Effector memory CD4-positive, alpha-beta T cell (primary cell): ENCODE data around the gene USE1.

Experiments used
- DNase-seq, 3 donors: peaks; one replicate each; pipeline ENCODE4 v3.0.0-alpha.2; 2020
- H3K27ac ChIP-seq: 2 replicates; pipeline ENCODE4 v1.7.0; 2013; ENCODE audit warnings: mild to moderate bottlenecking, low read length, moderate library complexity; ENCODE audit not compliant: insufficient read depth, poor library complexity, severe bottlenecking
- H3K27me3 ChIP-seq: replicated peaks from 2 replicates; pipeline ENCODE4 v1.7.0; 2013; ENCODE audit warnings: mild to moderate bottlenecking, low read length; ENCODE audit not compliant: insufficient read depth, control insufficient read depth, poor library complexity, severe bottlenecking
- H3K36me3 ChIP-seq: 2 replicates; pipeline ENCODE4 v1.7.0; 2013; ENCODE audit warnings: mild to moderate bottlenecking, low read length, moderate library complexity; ENCODE audit not compliant: control insufficient read depth, insufficient read depth
- H3K4me1 ChIP-seq: 2 replicates; pipeline ENCODE4 v1.7.0; 2013; ENCODE audit warnings: low read length, mild to moderate bottlenecking; ENCODE audit not compliant: control insufficient read depth, insufficient read depth, poor library complexity, severe bottlenecking
- H3K4me3 ChIP-seq: 2 replicates; pipeline ENCODE4 v1.7.0; 2013; ENCODE audit warnings: low read length, low read depth, mild to moderate bottlenecking; ENCODE audit not compliant: insufficient read depth, poor library complexity, severe bottlenecking
- H3K9me3 ChIP-seq: 2 replicates; pipeline ENCODE4 v1.7.0; 2013; ENCODE audit warnings: mild to moderate bottlenecking, low read length, moderate library complexity; ENCODE audit not compliant: control insufficient read depth

Gene USE1

DNA sequence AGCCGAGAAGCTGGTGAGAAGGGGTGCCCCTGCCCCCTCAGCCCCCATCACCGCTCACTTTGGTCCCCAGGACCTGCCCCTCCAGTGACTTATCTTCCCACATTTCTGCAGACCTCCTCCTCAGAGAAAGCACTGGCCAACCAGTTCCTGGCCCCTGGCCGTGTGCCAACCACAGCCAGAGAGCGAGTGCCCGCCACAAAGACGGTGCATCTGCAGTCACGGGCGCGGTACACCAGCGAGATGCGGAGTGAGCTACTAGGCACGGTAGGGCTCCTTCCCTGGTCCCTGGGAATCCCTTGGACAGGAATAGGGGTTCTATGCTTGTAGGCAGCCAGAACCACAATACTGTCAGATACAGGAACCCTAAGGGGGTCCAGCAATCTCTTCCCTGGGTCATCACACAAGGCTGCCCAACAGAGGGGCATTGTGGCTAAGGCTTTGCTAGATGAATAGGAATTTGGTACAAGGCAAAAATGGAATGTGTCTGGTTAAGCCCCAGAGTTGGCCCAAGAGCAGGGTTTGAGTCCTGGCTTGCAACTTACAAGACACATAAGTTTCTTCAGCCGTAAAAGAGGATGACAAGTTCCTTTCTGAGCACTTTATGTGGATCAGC is 1.0 kb downstream of the USE1 start:
- no peaks in the 10 kb centered on the region for H3K27me3 ChIP-seq
- no peaks in the 10 kb centered on the region for H3K9me3 ChIP-seq
- DNase-seq = no peak
- H3K4me1 ChIP-seq = peaks cover 6% of the 10 kb centered on the region
- peak overlapping the region; percentile 82 for H3K27ac ChIP-seq
- H3K4me3 ChIP-seq = no peak overlapping the region
- H3K36me3 ChIP-seq = peaks cover 24% of the 10 kb centered on the region

GRCh38 chr19:17219286-17219685 is 4.1 kb downstream of the USE1 start:
- Histone ChIP-seq H3K4me1 (peaks cover 6% of the 10 kb centered on the region), H3K4me3 (no peak overlapping the region), H3K36me3 (peaks cover 13% of the 10 kb centered on the region), H3K9me3 (no peaks in the 10 kb centered on the region), H3K27ac (no peak overlapping the region), H3K27me3 (no peaks in the 10 kb centered on the region)
- DNase-seq = no peak

DNA sequence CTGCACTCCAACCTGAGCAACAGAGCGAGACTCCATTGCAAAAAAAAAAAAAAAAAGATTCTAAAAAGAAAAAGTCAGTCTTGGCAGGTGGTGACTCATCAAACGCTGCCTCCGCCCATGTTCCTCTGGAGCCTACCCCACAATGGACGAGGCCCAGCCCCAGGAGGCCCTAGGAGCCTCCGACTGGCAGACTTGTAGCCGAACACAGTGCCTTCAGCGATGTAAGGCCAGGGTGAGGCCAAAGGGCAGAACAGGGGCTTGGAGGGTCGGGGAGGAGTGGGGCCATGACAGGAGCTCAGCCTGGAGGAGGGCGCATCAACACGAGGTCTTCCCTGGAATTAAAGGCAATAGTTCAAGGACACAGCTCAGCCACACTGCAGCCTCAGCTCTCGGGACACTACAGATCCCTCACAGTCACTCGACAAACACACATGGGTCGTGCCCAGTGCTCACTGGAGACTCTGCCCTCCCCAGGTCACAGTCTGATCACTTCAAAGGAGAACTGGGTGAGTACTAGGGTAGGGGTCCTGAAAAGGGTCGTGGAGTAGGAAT is 5.1 kb downstream of the USE1 start:
- Histone ChIP-seq H3K9me3 (no peaks in the 10 kb centered on the region), H3K4me1 (no peaks in the 10 kb centered on the region), H3K4me3 (no peak overlapping the region), H3K27me3 (no peaks in the 10 kb centered on the region), H3K36me3 (peaks cover 13% of the 10 kb centered on the region), H3K27ac (no peak overlapping the region)
- no peak for DNase-seq

DNA sequence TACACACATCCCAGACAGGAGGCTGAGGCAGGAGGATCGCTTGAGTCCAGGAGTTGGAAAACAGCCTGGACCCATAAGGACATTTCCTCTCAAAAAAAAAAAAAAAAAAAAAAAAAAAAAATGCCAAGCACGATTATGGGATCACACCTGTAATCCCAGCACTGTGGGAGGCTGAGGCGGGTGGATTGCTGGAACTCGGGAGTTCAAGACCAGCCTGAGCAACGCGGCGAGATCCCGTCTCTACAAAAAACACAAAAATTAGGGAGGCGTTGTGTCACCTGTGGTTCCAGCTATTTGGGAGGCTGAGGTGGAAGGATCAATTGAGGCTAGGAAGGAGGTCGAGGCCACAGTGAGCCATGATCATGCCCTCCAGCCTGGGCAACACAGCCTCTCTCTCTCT is 9.9 kb downstream of the USE1 start:
- Histone ChIP-seq H3K9me3 (no peaks in the 10 kb centered on the region), H3K36me3 (no peaks in the 10 kb centered on the region), H3K4me1 (peaks cover 9% of the 10 kb centered on the region), H3K27ac (no peak overlapping the region), H3K27me3 (no peaks in the 10 kb centered on the region), H3K4me3 (no peak overlapping the region)
- no peak for DNase-seq

DNA sequence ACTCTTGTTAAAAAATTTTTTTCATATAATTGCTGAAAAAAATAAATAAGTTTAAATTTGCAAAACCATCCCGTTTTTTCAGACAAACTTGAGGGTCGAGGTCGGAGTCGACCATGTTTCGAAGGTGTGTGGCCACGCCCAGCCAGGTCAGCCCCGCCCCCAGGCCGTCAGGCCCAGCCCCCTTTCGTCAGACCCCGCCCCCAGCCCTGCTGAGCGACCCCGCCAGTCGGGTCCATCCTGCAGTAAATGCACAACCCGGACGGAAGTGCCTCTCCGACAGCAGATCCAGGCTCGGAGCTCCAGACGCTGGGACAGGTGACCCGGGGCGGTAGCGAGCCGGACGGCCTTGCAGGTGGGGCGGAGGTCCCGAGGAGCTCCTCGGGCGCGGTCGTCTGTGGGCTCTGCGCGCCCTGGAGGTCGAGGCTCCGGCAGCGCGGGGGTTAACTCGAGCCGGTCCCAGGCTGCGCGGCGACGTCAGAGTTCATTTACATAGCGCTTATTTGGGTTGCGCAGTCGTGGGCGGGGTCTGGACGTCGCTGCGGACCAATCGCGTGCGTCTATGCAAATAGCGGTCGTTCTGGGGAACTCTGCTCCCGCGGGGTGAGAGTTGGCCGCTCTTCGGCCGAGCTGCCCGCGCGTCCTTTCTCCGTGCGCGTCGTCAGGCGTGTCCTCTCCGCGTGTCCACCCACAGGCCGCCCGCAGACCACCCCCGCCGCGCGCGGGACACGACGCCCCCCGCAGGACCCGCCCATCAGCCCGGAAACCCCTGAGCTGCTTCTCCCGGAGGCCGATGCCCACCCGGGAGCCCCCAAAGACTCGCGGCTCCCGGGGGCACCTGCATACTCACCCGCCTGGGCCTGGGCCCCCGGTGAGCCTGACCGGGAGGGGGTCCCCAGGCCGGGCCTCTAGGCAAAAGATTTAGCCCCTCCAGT is 11.1 kb downstream of the USE1 start, which contains the start of gene OCEL1:
Gene OCEL1 (plus strand): TSS at position 225 of the 932 bp plus-strand sequence. CDS start 22 bp downstream, at position 247.
- Histone ChIP-seq H3K4me3 (peak within 1 kb of the TSS; percentile 77), H3K27me3 (no peaks in the 10 kb centered on the region), H3K9me3 (no peaks in the 10 kb centered on the region), H3K27ac (peak within 1 kb of the TSS; percentile 65), H3K36me3 (no peaks in the 10 kb centered on the region), H3K4me1 (peaks cover 9% of the 10 kb centered on the region)
- peak; percentile 92 to 95 (median 93) for DNase-seq

- Histone ChIP-seq H3K36me3 (no peaks in the 10 kb centered on the region), H3K27ac (no peak overlapping the region), H3K4me1 (peaks cover 9% of the 10 kb centered on the region), H3K9me3 (no peaks in the 10 kb centered on the region), H3K4me3 (no peak overlapping the region), H3K27me3 (no peaks in the 10 kb centered on the region)
- DNase-seq = no peak
These were observed 12.7 kb downstream of the USE1 start for GRCh38 chr19:17227798-17228367.

GRCh38 chr19:17229890-17230289 is 14.7 kb downstream of the USE1 start:
- DNase-seq = no peak
- Histone ChIP-seq H3K4me3 (no peak overlapping the region), H3K4me1 (peaks cover 13% of the 10 kb centered on the region), H3K36me3 (no peaks in the 10 kb centered on the region), H3K9me3 (no peaks in the 10 kb centered on the region), H3K27ac (no peak overlapping the region), H3K27me3 (no peaks in the 10 kb centered on the region)

DNA sequence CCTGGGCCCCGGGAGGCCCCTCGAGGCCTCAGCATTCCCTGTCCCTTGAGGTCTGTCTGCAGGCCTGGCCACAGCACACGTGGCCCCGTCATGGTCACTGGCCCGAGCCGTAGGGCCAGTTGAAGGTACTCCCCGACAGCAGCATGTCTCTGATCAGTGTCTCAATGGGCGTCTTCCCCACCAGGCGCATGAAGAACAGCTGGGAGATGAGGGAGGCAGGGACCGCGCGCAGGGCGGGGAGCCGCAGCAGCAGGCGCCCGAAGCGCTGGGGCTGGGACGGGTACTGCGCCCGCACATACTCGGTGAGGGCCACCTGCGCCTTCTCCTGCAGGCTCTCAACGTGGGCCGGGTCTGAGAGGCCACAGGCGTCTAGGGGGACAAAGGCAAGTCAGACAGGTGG is 17.1 kb downstream of the USE1 start:
- H3K36me3 ChIP-seq = no peaks in the 10 kb centered on the region
- no peak overlapping the region for H3K27ac ChIP-seq
- no peaks in the 10 kb centered on the region for H3K27me3 ChIP-seq
- no peak overlapping the region for H3K4me3 ChIP-seq
- DNase-seq = no peak
- peaks cover 8% of the 10 kb centered on the region for H3K4me1 ChIP-seq
- no peaks in the 10 kb centered on the region for H3K9me3 ChIP-seq

DNA sequence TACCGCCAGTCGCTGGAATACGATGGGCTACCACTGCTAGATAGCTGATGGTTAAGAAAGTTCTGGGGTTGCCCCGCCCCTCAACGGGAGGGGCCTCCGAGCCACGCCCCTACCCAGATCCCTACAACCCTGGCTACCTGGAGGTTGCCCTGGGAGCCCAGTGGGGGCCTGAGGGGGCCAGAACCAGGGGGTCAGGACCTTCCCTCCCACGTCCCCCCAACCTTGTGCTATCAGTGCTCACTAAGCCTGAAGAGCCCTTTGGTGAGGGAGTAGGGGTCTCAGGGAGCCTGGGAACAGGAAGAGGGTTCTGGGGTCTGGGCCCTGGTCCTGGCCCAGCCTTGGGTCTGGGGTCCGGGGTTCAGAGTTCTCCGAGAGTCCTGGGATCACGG is 19.7 kb downstream of the USE1 start:
- Histone ChIP-seq H3K27me3 (no peaks in the 10 kb centered on the region), H3K27ac (peak overlapping the region; percentile 55), H3K36me3 (no peaks in the 10 kb centered on the region), H3K9me3 (no peaks in the 10 kb centered on the region), H3K4me1 (peaks cover 8% of the 10 kb centered on the region), H3K4me3 (peak overlapping the region; percentile 74)
- DNase-seq = peak in 2 of 3 donors; percentile 21 to 37
